NAMALWA (cell line): ENCODE data around the gene VDR.

Experiments used
- DNase-seq: peaks from one replicate; pipeline ENCODE4 v3.0.0-alpha.2; 2015; ENCODE audit warnings: low spot score

Gene VDR

GRCh38 chr12:47930634-47931033 is 25.8 kb upstream of the VDR start:
- no peak for DNase-seq

DNA sequence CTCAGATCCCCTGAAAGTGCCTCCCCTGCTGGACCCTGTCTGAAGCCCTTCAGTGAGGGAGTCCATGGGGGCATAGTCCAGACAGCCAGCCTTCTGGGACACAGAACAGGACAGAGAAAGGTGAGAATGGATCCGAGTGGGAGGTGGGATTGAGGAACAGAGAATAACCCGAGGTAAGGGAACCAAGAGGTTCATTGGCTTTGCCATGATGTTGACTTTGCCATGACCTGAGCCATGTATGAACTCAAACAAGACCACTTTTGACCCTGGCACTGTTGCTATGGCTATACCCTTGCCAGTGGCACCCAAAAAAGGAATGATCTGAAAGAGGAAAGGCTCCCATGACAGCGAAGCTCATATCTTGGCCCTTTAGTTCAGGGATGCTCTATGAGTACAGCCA is 22.6 kb upstream of the VDR start:
- DNase-seq, result no peak

DNA sequence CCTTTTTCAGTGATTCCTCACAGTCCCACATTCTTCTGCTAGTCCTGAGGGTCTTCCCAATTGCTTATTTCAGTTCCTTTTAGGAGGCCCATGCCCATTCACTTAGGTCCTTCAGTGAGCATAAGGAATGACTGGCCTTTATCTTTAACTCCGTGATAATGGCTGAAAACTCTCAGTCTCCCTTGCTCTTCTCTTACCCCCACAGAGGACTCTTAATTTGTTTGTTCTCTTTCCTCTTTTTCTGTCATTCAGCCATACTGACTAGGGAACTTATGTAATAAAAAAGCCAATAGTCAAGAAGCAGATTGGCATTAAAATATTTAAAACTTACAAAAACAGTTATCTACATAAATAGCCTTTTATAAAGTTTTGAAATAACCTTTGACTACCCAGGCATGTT is 17.1 kb upstream of the VDR start:
- no peak for DNase-seq

- DNase-seq, result no peak
These were observed 16.1 kb upstream of the VDR start for GRCh38 chr12:47920913-47921312.

- no peak for DNase-seq
These were observed 8.3 kb upstream of the VDR start for GRCh38 chr12:47913081-47913480.

- DNase-seq, result no peak
These were observed 7.8 kb upstream of the VDR start for GRCh38 chr12:47912556-47912955.

DNA sequence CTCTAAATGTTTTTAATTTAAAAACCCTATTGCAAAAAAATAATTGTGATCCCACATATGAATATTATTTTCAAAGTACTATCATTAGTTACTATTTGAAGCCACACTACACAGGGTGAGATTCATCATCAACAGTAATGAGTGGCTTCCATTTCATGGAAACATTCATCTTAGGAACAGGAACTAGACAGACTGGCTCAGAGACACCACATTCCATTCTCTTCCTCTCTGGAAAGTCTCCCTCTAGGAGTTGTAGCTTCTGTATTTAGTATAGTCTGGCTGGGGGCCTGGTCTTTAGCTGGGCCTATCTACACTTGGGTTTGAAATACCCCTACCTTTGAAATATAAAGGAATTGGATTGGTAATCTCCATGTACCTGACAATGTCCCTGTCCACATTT is 6.2 kb upstream of the VDR start:
- no peak for DNase-seq

GRCh38 chr12:47910486-47910885 is 5.7 kb upstream of the VDR start:
- no peak for DNase-seq

- no peak for DNase-seq
These were observed 5.2 kb upstream of the VDR start for GRCh38 chr12:47909839-47910465.

GRCh38 chr12:47908738-47909137 is 3.9 kb upstream of the VDR start:
- DNase-seq, result no peak

- DNase-seq, result no peak
These were observed 3.2 kb upstream of the VDR start for GRCh38 chr12:47907851-47908454.

GRCh38 chr12:47903927-47904712 is 674 bp downstream of the VDR start:
- no peak for DNase-seq

DNA sequence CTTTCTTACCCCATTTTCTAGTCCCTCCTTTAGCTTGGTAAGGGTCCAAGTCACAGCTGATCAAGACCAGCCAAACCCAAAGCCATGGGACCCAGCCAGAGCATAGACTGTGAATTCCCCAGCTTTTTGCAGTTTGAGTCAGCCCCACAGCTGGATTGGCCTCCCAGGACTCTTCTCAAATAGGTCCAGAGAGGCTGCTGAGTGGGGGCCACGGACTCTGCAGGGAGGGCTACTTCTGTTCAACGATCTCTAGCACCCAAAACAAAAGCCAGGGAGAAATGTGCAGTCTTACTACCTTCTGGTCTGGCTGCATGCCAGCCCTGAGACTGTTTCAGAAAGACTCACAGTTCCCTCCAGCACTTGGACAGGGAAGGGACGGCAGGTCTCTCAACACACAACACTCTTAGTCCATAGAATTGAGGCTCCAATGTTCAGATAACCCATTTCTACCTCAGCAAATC is 1.6 kb downstream of the VDR start:
- peak; percentile 29 for DNase-seq

GRCh38 chr12:47902131-47902639 is 2.6 kb downstream of the VDR start:
- no peak for DNase-seq

DNA sequence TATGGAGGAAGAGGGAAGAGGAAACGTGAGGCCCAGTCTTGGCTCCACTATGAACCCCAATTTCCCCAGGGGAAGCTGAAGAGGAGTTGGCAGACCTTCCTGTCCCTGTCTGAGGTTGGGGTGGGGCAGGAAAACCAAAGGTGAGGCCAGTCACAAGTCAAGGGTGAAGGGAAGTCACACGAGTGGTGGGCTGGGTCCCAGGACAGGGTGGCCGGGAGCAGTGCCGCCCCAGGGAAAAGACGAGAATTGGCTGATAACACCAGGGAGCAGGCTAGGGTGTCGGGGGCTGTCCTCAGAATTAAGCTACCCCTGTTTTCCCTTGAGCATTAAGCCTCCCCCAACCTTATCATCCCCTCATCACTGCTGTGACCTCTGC is 3.1 kb downstream of the VDR start:
- no peak for DNase-seq

- DNase-seq, result no peak
These were observed 3.6 kb downstream of the VDR start for GRCh38 chr12:47901063-47901717.

GRCh38 chr12:47900131-47901062 is 4.4 kb downstream of the VDR start:
- peak; percentile 52 for DNase-seq

GRCh38 chr12:47899466-47899865 is 5.3 kb downstream of the VDR start:
- no peak for DNase-seq

DNA sequence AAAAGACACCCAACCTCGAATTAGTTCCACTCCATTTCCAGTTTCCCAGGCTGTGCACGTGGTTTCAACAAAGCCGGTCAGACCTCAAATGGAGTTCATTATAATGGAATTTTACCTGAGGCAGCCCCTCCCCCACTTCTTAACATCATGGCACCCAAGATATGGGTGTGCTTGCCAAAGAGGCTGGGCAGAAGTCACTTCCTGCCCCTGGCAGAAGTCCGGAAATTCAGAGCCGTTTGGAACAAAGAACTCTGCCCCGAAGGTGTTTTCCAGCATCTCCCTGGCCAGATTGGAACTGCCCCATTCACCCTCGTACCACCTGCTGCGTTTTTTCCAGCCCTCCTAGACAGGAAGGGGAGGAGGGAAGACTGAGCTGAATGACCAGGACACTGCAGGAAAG is 8.2 kb downstream of the VDR start:
- DNase-seq, result no peak

DNA sequence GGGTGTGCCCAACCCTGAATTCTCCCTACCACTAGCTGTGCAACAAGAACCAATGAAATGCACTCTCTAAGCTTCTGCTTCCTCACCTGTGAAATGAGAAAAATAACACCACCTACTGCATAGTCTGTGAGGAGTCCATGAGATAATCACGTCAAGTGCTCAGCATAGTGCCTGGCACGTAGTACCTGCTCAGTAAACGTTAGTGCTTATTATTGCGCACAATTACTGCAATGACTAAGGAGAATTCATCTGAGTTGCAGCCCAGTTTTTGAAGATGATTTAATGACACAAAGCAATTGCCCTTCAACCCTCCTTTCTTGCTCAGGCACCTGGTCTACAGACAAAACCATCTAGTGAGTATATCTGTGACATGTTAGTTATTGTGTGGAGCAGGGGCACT is 8.8 kb downstream of the VDR start:
- DNase-seq, result no peak

DNA sequence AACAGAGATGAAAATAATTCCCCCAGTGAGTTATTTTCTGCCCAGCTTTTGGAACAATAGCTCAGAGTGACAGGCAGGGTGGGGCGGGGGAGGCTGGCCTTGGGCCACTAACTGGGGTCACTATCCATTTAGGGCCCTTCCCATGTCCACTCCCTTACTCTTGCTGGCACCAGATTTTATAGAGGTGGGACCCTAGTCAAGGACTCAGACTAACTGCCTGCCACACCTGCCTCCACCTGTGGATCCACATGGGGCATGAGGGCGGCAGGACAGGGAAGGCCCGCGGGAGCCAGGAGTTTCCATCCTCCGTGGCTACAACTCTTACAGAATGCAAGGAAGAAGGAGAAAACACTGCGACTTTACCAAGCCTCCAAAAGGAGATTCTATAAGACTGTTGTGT is 10.1 kb downstream of the VDR start:
- DNase-seq, result no peak

- DNase-seq, result peak; percentile 41
These were observed 10.7 kb downstream of the VDR start for GRCh38 chr12:47894068-47894467.
